Fibroblast of lung (primary cell): ENCODE data around the gene CRYL1. TPM values are rescaled to one million over a fixed set of nuclear protein-coding genes. Genes with fewer than 3 reads are reported as not detected.

Experiments
- DNase-seq, 2 donors: peaks; one replicate each; pipeline versions ENCODE4 v3.0.0 to v3.0.0-alpha.2; 2010; ENCODE audit warnings: low read depth in 2 of 2
- H2AFZ ChIP-seq: 2 replicates; pipeline ENCODE4 v1.5.1; 2012; ENCODE audit warnings: low read length, control low read depth, inconsistent platforms
- H3K27ac ChIP-seq: 2 replicates; pipeline ENCODE4 v1.5.1; 2011; ENCODE audit warnings: low read length, control low read depth; ENCODE audit not compliant: insufficient read depth
- H3K27me3 ChIP-seq: 2 replicates; pipeline ENCODE4 v1.5.1; 2011; ENCODE audit warnings: mild to moderate bottlenecking, low read length; ENCODE audit not compliant: control insufficient read depth, insufficient read depth
- H3K36me3 ChIP-seq: 2 replicates; pipeline ENCODE4 v1.5.1; 2011; ENCODE audit warnings: low read length; ENCODE audit not compliant: control insufficient read depth, insufficient read depth
- H3K4me1 ChIP-seq: 2 replicates; pipeline ENCODE4 v1.5.1; 2011; ENCODE audit warnings: low read length; ENCODE audit not compliant: control insufficient read depth, insufficient read depth; ENCODE audit errors: extremely low read depth
- H3K4me2 ChIP-seq: 2 replicates; pipeline ENCODE4 v1.5.1; 2011; ENCODE audit warnings: low read length, control low read depth; ENCODE audit not compliant: insufficient read depth; ENCODE audit errors: extremely low read depth
- H3K4me3 ChIP-seq, 4 experiments: fragments of 200-600 bp in 1 of 4; sonication (generic) in 1 of 4; replicated peaks in 1 of 4; 2 replicates each; pipeline ENCODE4 v1.5.1; 2011 to 2016; ENCODE audit warnings: low read length in 4 of 4, low read depth in 3 of 4, mild to moderate bottlenecking in 3 of 4, control low read depth in 2 of 4, inconsistent platforms in 1 of 4, mixed read lengths in 1 of 4; ENCODE audit not compliant: insufficient read depth in 1 of 4; ENCODE audit errors: control extremely low read depth in 1 of 4
- H3K79me2 ChIP-seq: 2 replicates; pipeline ENCODE4 v1.5.1; 2012; ENCODE audit warnings: mild to moderate bottlenecking, low read length, inconsistent platforms; ENCODE audit not compliant: control insufficient read depth, insufficient read depth
- H3K9ac ChIP-seq: 2 replicates; pipeline ENCODE4 v1.5.1; 2011; ENCODE audit warnings: mild to moderate bottlenecking, low read length, control low read depth; ENCODE audit not compliant: insufficient read depth
- H3K9me3 ChIP-seq: 2 replicates; pipeline ENCODE4 v1.5.1; 2012; ENCODE audit warnings: low read depth, low read length; ENCODE audit not compliant: control insufficient read depth, insufficient read depth
- H4K20me1 ChIP-seq: 2 replicates; pipeline ENCODE4 v1.5.1; 2011; ENCODE audit warnings: low read length; ENCODE audit not compliant: control insufficient read depth, insufficient read depth; ENCODE audit errors: extremely low read depth
- EZH2 ChIP-seq: IDR thresholded peaks from 2 replicates; pipeline ENCODE4 v1.5.1; 2012; ENCODE audit warnings: low read length, control low read depth, mild to moderate bottlenecking; ENCODE audit errors: missing control alignments
- polyA plus RNA-seq, 2 donors: library from polyadenylated mRNA; depleted of rRNA in 1 of 2; stranded (reverse) in 1 of 2; unstranded in 1 of 2; fragments of >200 nt; gene quantifications; 2 replicates each; pipeline ENCODE4 v1.2.1, GENCODE V29; 2011 to 2012; ENCODE audit warnings: missing spikeins in 1 of 2
- total RNA-seq: library from RNA; depleted of rRNA; stranded (reverse); fragments of >200 nt; gene quantifications from 2 replicates; pipeline ENCODE4 v1.2.1, GENCODE V29; 2014
- TF ChIP-seq, protein P1 (sequence below), 2 donors: IDR thresholded peaks in 1 of 2; conservative IDR thresholded peaks in 1 of 2; 1 replicate in 1 of 2; 2 replicates in 1 of 2; pipeline ENCODE4 v1.5.1; 2011 to 2012; ENCODE audit warnings: low read length in 2 of 2, control low read depth in 1 of 2, inconsistent platforms in 1 of 2, low read depth in 1 of 2, mild to moderate bottlenecking in 1 of 2

Gene CRYL1
- total and polyA plus RNA-seq, 2 donors (not counting 1 experiment from before 2014, with no cell fraction given) = 18.3 to 20.1 TPM

GRCh38 chr13:20354722-20355121 lies 170.9 kb downstream of the CRYL1 start:
- no peaks in the 10 kb centered on the region for H3K9me3 ChIP-seq
- no peak overlapping the region for H3K9ac ChIP-seq
- H3K27me3 ChIP-seq = no peaks in the 10 kb centered on the region
- no peaks in the 10 kb centered on the region for H4K20me1 ChIP-seq
- H3K4me2 ChIP-seq = no peak overlapping the region
- DNase-seq = no peak
- no peak overlapping the region for H2AFZ ChIP-seq
- no peaks in the 10 kb centered on the region for H3K4me1 ChIP-seq
- no peak overlapping the region for H3K4me3 ChIP-seq
- TF ChIP-seq EZH2 = no peak
- TF ChIP-seq, protein P1, sequence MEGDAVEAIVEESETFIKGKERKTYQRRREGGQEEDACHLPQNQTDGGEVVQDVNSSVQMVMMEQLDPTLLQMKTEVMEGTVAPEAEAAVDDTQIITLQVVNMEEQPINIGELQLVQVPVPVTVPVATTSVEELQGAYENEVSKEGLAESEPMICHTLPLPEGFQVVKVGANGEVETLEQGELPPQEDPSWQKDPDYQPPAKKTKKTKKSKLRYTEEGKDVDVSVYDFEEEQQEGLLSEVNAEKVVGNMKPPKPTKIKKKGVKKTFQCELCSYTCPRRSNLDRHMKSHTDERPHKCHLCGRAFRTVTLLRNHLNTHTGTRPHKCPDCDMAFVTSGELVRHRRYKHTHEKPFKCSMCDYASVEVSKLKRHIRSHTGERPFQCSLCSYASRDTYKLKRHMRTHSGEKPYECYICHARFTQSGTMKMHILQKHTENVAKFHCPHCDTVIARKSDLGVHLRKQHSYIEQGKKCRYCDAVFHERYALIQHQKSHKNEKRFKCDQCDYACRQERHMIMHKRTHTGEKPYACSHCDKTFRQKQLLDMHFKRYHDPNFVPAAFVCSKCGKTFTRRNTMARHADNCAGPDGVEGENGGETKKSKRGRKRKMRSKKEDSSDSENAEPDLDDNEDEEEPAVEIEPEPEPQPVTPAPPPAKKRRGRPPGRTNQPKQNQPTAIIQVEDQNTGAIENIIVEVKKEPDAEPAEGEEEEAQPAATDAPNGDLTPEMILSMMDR (conservative IDR thresholded peaks at IDR 0.05 in 1 of 2, IDR thresholded peaks at IDR 0.05 in 1 of 2; ENCODE audit: low read depth in 1 of 2, low read length in 2 of 2) = no peak
- no peaks in the 10 kb centered on the region for H3K79me2 ChIP-seq
- no peak overlapping the region for H3K27ac ChIP-seq
- no peaks in the 10 kb centered on the region for H3K36me3 ChIP-seq

DNA sequence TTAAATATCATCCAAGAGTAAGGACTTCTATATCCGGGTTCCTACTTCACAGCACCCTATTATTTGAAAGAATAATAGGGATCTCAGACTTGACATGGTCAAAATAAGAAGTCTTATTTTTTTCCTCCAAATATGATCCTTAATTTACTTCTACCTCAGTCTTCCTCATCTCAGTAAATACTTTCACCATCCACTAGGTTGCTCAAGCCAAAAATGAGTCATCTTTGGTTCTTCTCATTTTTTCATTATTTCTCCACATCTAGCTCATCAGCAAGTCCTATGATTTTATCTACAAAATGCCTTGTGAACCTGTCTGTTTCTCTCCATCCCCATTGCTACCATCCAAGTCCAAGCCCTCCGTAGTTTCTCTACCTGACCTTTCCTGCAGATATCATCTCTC lies 171.7 kb downstream of the CRYL1 start:
- no peak overlapping the region for H3K4me2 ChIP-seq
- no peaks in the 10 kb centered on the region for H3K36me3 ChIP-seq
- H3K27ac ChIP-seq = no peak overlapping the region
- no peak overlapping the region for H3K4me3 ChIP-seq
- DNase-seq = peak; percentile 58 to 67
- H3K27me3 ChIP-seq = no peaks in the 10 kb centered on the region
- H3K4me1 ChIP-seq = no peaks in the 10 kb centered on the region
- no peaks in the 10 kb centered on the region for H3K9me3 ChIP-seq
- H4K20me1 ChIP-seq = no peaks in the 10 kb centered on the region
- TF ChIP-seq EZH2 = no peak
- TF ChIP-seq, protein P1 (conservative IDR thresholded peaks at IDR 0.05 in 1 of 2, IDR thresholded peaks at IDR 0.05 in 1 of 2; ENCODE audit: low read depth in 1 of 2, low read length in 2 of 2) = peak in 1 of 2 donors; percentile 28
- no peak overlapping the region for H2AFZ ChIP-seq
- no peak overlapping the region for H3K9ac ChIP-seq
- no peaks in the 10 kb centered on the region for H3K79me2 ChIP-seq

Other genes with a start within 250 kb of the CRYL1 start
- 17.5 and 18.2 TPM in 2 replicates for gene IFT88, start 41.3 kb upstream of the CRYL1 start, total RNA-seq
- gene IFT88, start 41.3 kb upstream of the CRYL1 start, polyA plus RNA-seq = 8.6 and 9.3 TPM in 2 replicates
- gene IL17D, start 177.8 kb upstream of the CRYL1 start, total RNA-seq = 2.3 and 3.1 TPM in 2 replicates
- 1.2 and 1.5 TPM in 2 replicates for gene IL17D, start 177.8 kb upstream of the CRYL1 start, polyA plus RNA-seq
- 7.6 and 9.8 TPM in 2 replicates for gene EEF1AKMT1, start 248.1 kb upstream of the CRYL1 start, total RNA-seq
- 17.7 and 18.0 TPM in 2 replicates for gene EEF1AKMT1, start 248.1 kb upstream of the CRYL1 start, polyA plus RNA-seq